Activated CD8-positive, alpha-beta memory T cell treated with anti-CD3 and anti-CD28 coated beads for 36 hours (primary cell): Measurements from ENCODE around the gene AKTIP. TPM values are rescaled to one million over a fixed set of nuclear protein-coding genes. Genes with fewer than 3 reads are reported as not detected.

Experiments
- CTCF ChIA-PET: fragments of 350-600 bp; sonication (Branson Sonifier 250); formaldehyde crosslinking; loops from one replicate; lab custom pipeline; 2021; ENCODE audit warnings: antibody characterized with exemption; lab: Charles Lee
- POLR2A ChIA-PET: fragments of 350-600 bp; sonication (Branson Sonifier 250); formaldehyde crosslinking; loops from one replicate; lab custom pipeline; 2021; ENCODE audit warnings: antibody characterized with exemption; lab: Charles Lee
- total RNA-seq, 2 experiments: library from RNA; stranded (reverse); gene quantifications; one replicate each; pipeline ENCODE4 v1.2.3, GENCODE V29; 2021

The AKTIP gene
- total RNA-seq, 2 experiments from 2014 or later: 26.5 to 28.7 TPM

- ChIA-PET CTCF (interaction anchor here (0.6 kb wide), 1 partner anchor 79 kb away, joined by 3 read pairs; no protein-coding TSS in a partner anchor), POLR2A (interaction anchor here (1.2 kb wide), 1 partner anchor 18 kb away, joined by 4 read pairs; no protein-coding TSS in a partner anchor)
Measured at GRCh38 chr16:53518550-53519416, 15.8 kb upstream of the AKTIP start.

- ChIA-PET CTCF (interaction anchor here (0.6 kb wide), 1 partner anchor 78 kb away, joined by 3 read pairs; no protein-coding TSS in a partner anchor), POLR2A (no interaction called here)
Measured at GRCh38 chr16:53517851-53518250, 14.8 kb upstream of the AKTIP start.

- ChIA-PET CTCF (interaction anchor here (2.2 kb wide), 1 partner anchor 10 kb away, joined by 6 read pairs; no protein-coding TSS in a partner anchor), POLR2A (no interaction called here)
Measured at GRCh38 chr16:53515811-53516210, 12.8 kb upstream of the AKTIP start.

- ChIA-PET CTCF (interaction anchor here (2.2 kb wide), 1 partner anchor 9 kb away, joined by 6 read pairs; no protein-coding TSS in a partner anchor), POLR2A (no interaction called here)
Measured at GRCh38 chr16:53515259-53515658, 12.2 kb upstream of the AKTIP start.

GRCh38 chr16:53512795-53513194 lies 9.8 kb upstream of the AKTIP start:
- POLR2A ChIA-PET: interaction anchor here (1.1 kb wide), 1 partner anchor 9 kb away, joined by 3 read pairs; the partner anchor contains the start of gene AKTIP
- CTCF ChIA-PET: interaction anchor here (1.0 kb wide), 1 partner anchor 10 kb away, joined by 3 read pairs; the partner anchor contains the start of gene AKTIP

GRCh38 chr16:53511403-53512280 lies 8.6 kb upstream of the AKTIP start:
- ChIA-PET CTCF (interaction anchor here (0.6 kb wide), 2 partner anchors 32 to 66 kb away, joined by 3 read pairs; no protein-coding TSS in a partner anchor), POLR2A (no interaction called here)

GRCh38 chr16:53511084-53511402 lies 8.0 kb upstream of the AKTIP start:
- CTCF ChIA-PET: interaction anchor here (0.6 kb wide), 1 partner anchor 66 kb away, joined by 3 read pairs; no protein-coding TSS in a partner anchor
- POLR2A ChIA-PET: no interaction called here

GRCh38 chr16:53510704-53511070 lies 7.7 kb upstream of the AKTIP start:
- CTCF ChIA-PET: interaction anchor here (0.7 to 1.2 kb wide), 4 partner anchors 16 to 145 kb away, joined by 3 to 4 read pairs (median 3); no protein-coding TSS in a partner anchor
- POLR2A ChIA-PET: no interaction called here

GRCh38 chr16:53509906-53510703 lies 7.1 kb upstream of the AKTIP start:
- ChIA-PET POLR2A (no interaction called here), CTCF (interaction anchor here (0.7 to 1.2 kb wide), 4 partner anchors 15 to 145 kb away, joined by 3 to 4 read pairs (median 3); no protein-coding TSS in a partner anchor)

GRCh38 chr16:53507464-53508179 lies 4.6 kb upstream of the AKTIP start:
- ChIA-PET POLR2A (no interaction called here), CTCF (interaction anchor here (0.6 to 2.7 kb wide), 2 partner anchors 8 to 141 kb away, joined by 3 to 6 read pairs; no protein-coding TSS in a partner anchor)

GRCh38 chr16:53506254-53506653 lies 3.2 kb upstream of the AKTIP start:
- ChIA-PET POLR2A (no interaction called here), CTCF (interaction anchor here (0.6 to 2.7 kb wide), 2 partner anchors 10 to 68 kb away, joined by 3 to 6 read pairs; no protein-coding TSS in a partner anchor)

- CTCF ChIA-PET: interaction anchor here (2.7 kb wide), 1 partner anchor 11 kb away, joined by 6 read pairs; no protein-coding TSS in a partner anchor
- POLR2A ChIA-PET: interaction anchor here (0.5 kb wide), 1 partner anchor 55 kb away, joined by 10 read pairs; no protein-coding TSS in a partner anchor
Measured at GRCh38 chr16:53504665-53505064, 1.7 kb upstream of the AKTIP start.

GRCh38 chr16:53503991-53504663 lies 1.1 kb upstream of the AKTIP start:
- CTCF ChIA-PET: interaction anchor here (0.7 kb wide), 1 partner anchor 50 kb away, joined by 3 read pairs; no protein-coding TSS in a partner anchor
- POLR2A ChIA-PET: interaction anchor here (0.5 to 2.5 kb wide), 4 partner anchors 9 to 69 kb away, joined by 3 to 20 read pairs (median 6); partner anchors contain the start of gene RBL2

- POLR2A ChIA-PET: interaction anchor here (0.6 to 2.5 kb wide), 5 partner anchors 10 to 398 kb away, joined by 3 to 20 read pairs (median 3); partner anchors contain the start of gene RBL2
- CTCF ChIA-PET: interaction anchor here (0.7 kb wide), 1 partner anchor 50 kb away, joined by 3 read pairs; no protein-coding TSS in a partner anchor
Measured at GRCh38 chr16:53503270-53503923, 388 bp upstream of the AKTIP start.

GRCh38 chr16:53501216-53501859 lies 1.7 kb downstream of the AKTIP start:
- CTCF ChIA-PET: no interaction called here
- POLR2A ChIA-PET: interaction anchor here (0.8 to 1.6 kb wide), 2 partner anchors 46 to 61 kb away, joined by 4 to 6 read pairs; no protein-coding TSS in a partner anchor
